Measurements from ENCODE around the gene KATNAL1.

Gene KATNAL1

GRCh38 chr13:30332456-30333143 is 25.2 kb upstream of the KATNAL1 start:
- no peak for DNase-seq

- no peak for DNase-seq
Measured at GRCh38 chr13:30331331-30331771, 24.0 kb upstream of the KATNAL1 start.

- DNase-seq, result no peak
Measured at GRCh38 chr13:30329009-30329585, 21.7 kb upstream of the KATNAL1 start.

GRCh38 chr13:30325668-30326067 is 18.3 kb upstream of the KATNAL1 start:
- DNase-seq, result no peak

GRCh38 chr13:30323524-30323923 is 16.2 kb upstream of the KATNAL1 start:
- no peak for DNase-seq

GRCh38 chr13:30322428-30322827 is 15.1 kb upstream of the KATNAL1 start:
- no peak for DNase-seq

GRCh38 chr13:30321256-30321655 is 13.9 kb upstream of the KATNAL1 start:
- DNase-seq, result no peak

GRCh38 chr13:30319655-30320054 is 12.3 kb upstream of the KATNAL1 start:
- DNase-seq, result no peak

GRCh38 chr13:30319130-30319529 is 11.8 kb upstream of the KATNAL1 start:
- DNase-seq, result no peak

GRCh38 chr13:30318026-30318425 is 10.7 kb upstream of the KATNAL1 start:
- DNase-seq, result no peak

- DNase-seq, result no peak
Measured at GRCh38 chr13:30314562-30314961, 7.2 kb upstream of the KATNAL1 start.

- DNase-seq, result no peak
Measured at GRCh38 chr13:30314069-30314468, 6.7 kb upstream of the KATNAL1 start.

GRCh38 chr13:30313311-30313710 is 6.0 kb upstream of the KATNAL1 start:
- DNase-seq, result no peak

- DNase-seq, result no peak
Measured at GRCh38 chr13:30312904-30313303, 5.6 kb upstream of the KATNAL1 start.

- no peak for DNase-seq
Measured at GRCh38 chr13:30308548-30308947, 1.2 kb upstream of the KATNAL1 start.

GRCh38 chr13:30307971-30308290 is 580 bp upstream of the KATNAL1 start:
- no peak for DNase-seq

- DNase-seq, result peak; percentile 72
Measured at GRCh38 chr13:30306762-30307193, 573 bp downstream of the KATNAL1 start.

- DNase-seq, result no peak
Measured at GRCh38 chr13:30305456-30305970, 1.8 kb downstream of the KATNAL1 start.

- DNase-seq, result no peak
Measured at GRCh38 chr13:30303269-30303668, 4.1 kb downstream of the KATNAL1 start.

- DNase-seq, result no peak
Measured at GRCh38 chr13:30301827-30302226, 5.5 kb downstream of the KATNAL1 start.

GRCh38 chr13:30300596-30300995 is 6.8 kb downstream of the KATNAL1 start:
- no peak for DNase-seq

GRCh38 chr13:30299786-30300185 is 7.6 kb downstream of the KATNAL1 start:
- DNase-seq, result no peak

GRCh38 chr13:30295116-30295515 is 12.2 kb downstream of the KATNAL1 start:
- no peak for DNase-seq

- DNase-seq, result no peak
Measured at GRCh38 chr13:30294004-30294403, 13.3 kb downstream of the KATNAL1 start.

- no peak for DNase-seq
Measured at GRCh38 chr13:30292325-30292724, 15.0 kb downstream of the KATNAL1 start.
